OCI-LY3 (cell line): ENCODE measurements around the gene SOX13.

Experiments
- H2AFZ ChIP-seq: fragments of 200-600, 300-600 bp; shearing (Covaris generic); 2 replicates; pipeline ENCODE4 v1.6.0; 2014; ENCODE audit warnings: antibody characterized with exemption, low read depth, low read length
- H3K27ac ChIP-seq: fragments of 200-600, 300-600 bp; sonication (generic); 2 replicates; pipeline ENCODE4 v1.5.1; 2014; ENCODE audit warnings: mild to moderate bottlenecking, low read length, moderate library complexity, mixed read lengths
- H3K27me3 ChIP-seq: fragments of 200-600, 300-600 bp; sonication (generic); 2 replicates; pipeline ENCODE4 v1.6.1; 2014; ENCODE audit warnings: low read depth, low read length, mixed read lengths
- H3K36me3 ChIP-seq: fragments of 200-600, 300-600 bp; sonication (generic); replicated peaks from 2 replicates; pipeline ENCODE3; 2014; ENCODE audit warnings: low read depth, low read length, mixed read lengths
- H3K4me1 ChIP-seq: fragments of 300-600, 200-600 bp; sonication (generic); 2 replicates; pipeline ENCODE4 v1.6.1; 2014; ENCODE audit warnings: low read length, mixed read lengths
- H3K4me2 ChIP-seq: fragments of 200-600, 300-600 bp; sonication (generic); 2 replicates; pipeline ENCODE4 v1.6.1; 2014; ENCODE audit warnings: low read length, mixed read lengths
- H3K4me3 ChIP-seq: fragments of 300-600, 200-600 bp; sonication (generic); 2 replicates; pipeline ENCODE4 v1.5.1; 2014; ENCODE audit warnings: antibody characterized with exemption, mild to moderate bottlenecking, low read length, moderate library complexity
- H3K79me2 ChIP-seq: fragments of 300-600, 200-600 bp; shearing (Covaris generic); 2 replicates; pipeline ENCODE4 v1.6.1; 2014; ENCODE audit warnings: mild to moderate bottlenecking, low read length, mixed read lengths
- H3K9ac ChIP-seq: fragments of 300-600, 200-600 bp; shearing (Covaris generic); 2 replicates; pipeline ENCODE4 v1.6.0; 2014; ENCODE audit warnings: mild to moderate bottlenecking, low read length, moderate library complexity
- H3K9me3 ChIP-seq: fragments of 200-600, 300-600 bp; shearing (Covaris generic); 2 replicates; pipeline ENCODE4 v1.6.1; 2014; ENCODE audit warnings: low read length, mixed read lengths; ENCODE audit not compliant: insufficient read depth
- H4K20me1 ChIP-seq: fragments of 200-600, 300-600 bp; sonication (generic); 2 replicates; pipeline ENCODE4 v1.6.1; 2016; ENCODE audit warnings: low read length, mixed read lengths; ENCODE audit not compliant: insufficient read depth
- CTCF ChIP-seq: fragments of 200-600, 300-600 bp; sonication (generic); IDR thresholded peaks from 2 replicates; pipeline ENCODE4 v1.5.1; 2014; ENCODE audit warnings: antibody characterized with exemption, low read length, low read depth
- EZH2phosphoT487 ChIP-seq: fragments of 200-600 bp; shearing (Covaris generic); IDR thresholded peaks from 2 replicates; pipeline ENCODE4 v1.6.1; 2018; ENCODE audit warnings: antibody characterized with exemption, mixed run types, low read depth

SOX13 gene

GRCh38 chr1:204169858-204170257 lies 96.9 kb downstream of the SOX13 start:
- Histone ChIP-seq H3K27me3 (peaks cover 14% of the 10 kb centered on the region; the same call in 1 of the 2 replicates), H3K27ac (no peak overlapping the region), H3K9ac (no peak overlapping the region), H3K4me1 (no peaks in the 10 kb centered on the region), H3K79me2 (no peaks in the 10 kb centered on the region), H4K20me1 (no peaks in the 10 kb centered on the region), H2AFZ (no peak overlapping the region), H3K36me3 (no peaks in the 10 kb centered on the region), H3K4me2 (no peak overlapping the region), H3K4me3 (no peak overlapping the region), H3K9me3 (peaks cover 28% of the 10 kb centered on the region)
- no peak for TF ChIP-seq EZH2phosphoT487
- TF ChIP-seq CTCF, result no peak

GRCh38 chr1:204170494-204171155 lies 97.7 kb downstream of the SOX13 start:
- no peaks in the 10 kb centered on the region for H4K20me1 ChIP-seq
- H3K9me3 ChIP-seq, result peaks cover 28% of the 10 kb centered on the region
- H3K36me3 ChIP-seq, result no peaks in the 10 kb centered on the region
- no peak overlapping the region for H3K9ac ChIP-seq
- H3K27me3 ChIP-seq, result peaks cover 22% of the 10 kb centered on the region
- no peak for TF ChIP-seq EZH2phosphoT487
- TF ChIP-seq CTCF, result no peak
- H3K27ac ChIP-seq, result no peak overlapping the region
- H3K79me2 ChIP-seq, result no peaks in the 10 kb centered on the region
- no peak overlapping the region for H2AFZ ChIP-seq
- H3K4me2 ChIP-seq, result no peak overlapping the region
- H3K4me1 ChIP-seq, result no peaks in the 10 kb centered on the region
- H3K4me3 ChIP-seq, result no peak overlapping the region

DNA sequence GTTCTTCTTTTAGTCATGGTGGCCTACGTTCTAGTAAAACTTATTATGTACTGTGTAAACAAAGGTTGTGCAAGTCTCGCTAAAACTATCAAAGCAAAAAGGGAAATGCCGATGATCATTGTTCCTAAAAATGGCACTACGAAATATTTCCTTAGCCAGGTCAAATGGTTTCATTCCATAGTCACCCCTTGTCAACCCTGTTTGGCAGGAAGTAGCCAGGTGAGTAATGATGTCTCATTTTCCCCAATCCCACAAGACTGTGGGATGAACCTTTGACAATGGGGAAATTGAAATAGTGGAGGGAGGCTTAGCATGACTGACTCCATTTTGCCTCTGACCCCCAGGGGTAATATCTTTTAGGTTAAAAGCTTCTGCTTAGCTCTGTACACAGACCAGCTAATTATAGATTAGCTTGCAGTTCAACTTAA lies 98.8 kb downstream of the SOX13 start:
- Histone ChIP-seq H3K4me1 (no peaks in the 10 kb centered on the region), H3K27ac (no peak overlapping the region), H3K36me3 (no peaks in the 10 kb centered on the region), H2AFZ (no peak overlapping the region), H3K9ac (no peak overlapping the region), H3K27me3 (peaks cover 33% of the 10 kb centered on the region), H3K4me3 (no peak overlapping the region), H3K4me2 (no peak overlapping the region), H3K79me2 (no peaks in the 10 kb centered on the region), H4K20me1 (no peaks in the 10 kb centered on the region), H3K9me3 (peaks cover 28% of the 10 kb centered on the region)
- TF ChIP-seq EZH2phosphoT487 (no peak), CTCF (no peak)

GRCh38 chr1:204172404-204173029 lies 99.6 kb downstream of the SOX13 start:
- H3K4me1 ChIP-seq, result no peaks in the 10 kb centered on the region
- no peak overlapping the region for H3K4me3 ChIP-seq
- H4K20me1 ChIP-seq, result no peaks in the 10 kb centered on the region
- no peak overlapping the region for H3K4me2 ChIP-seq
- no peak for TF ChIP-seq EZH2phosphoT487
- TF ChIP-seq CTCF, result no peak
- H2AFZ ChIP-seq, result no peak overlapping the region
- no peaks in the 10 kb centered on the region for H3K36me3 ChIP-seq
- H3K79me2 ChIP-seq, result no peaks in the 10 kb centered on the region
- H3K9me3 ChIP-seq, result peaks cover 28% of the 10 kb centered on the region
- H3K27ac ChIP-seq, result no peak overlapping the region
- H3K9ac ChIP-seq, result no peak overlapping the region
- peaks cover 41% of the 10 kb centered on the region for H3K27me3 ChIP-seq
